Measurements from ENCODE around the gene ANKRD44. TPM values are rescaled to one million over a fixed set of nuclear protein-coding genes. Genes with fewer than 3 reads are reported as not detected.

Gene ANKRD44
- total RNA-seq, 1 donor from 2014 or later: 8.1 TPM

DNA sequence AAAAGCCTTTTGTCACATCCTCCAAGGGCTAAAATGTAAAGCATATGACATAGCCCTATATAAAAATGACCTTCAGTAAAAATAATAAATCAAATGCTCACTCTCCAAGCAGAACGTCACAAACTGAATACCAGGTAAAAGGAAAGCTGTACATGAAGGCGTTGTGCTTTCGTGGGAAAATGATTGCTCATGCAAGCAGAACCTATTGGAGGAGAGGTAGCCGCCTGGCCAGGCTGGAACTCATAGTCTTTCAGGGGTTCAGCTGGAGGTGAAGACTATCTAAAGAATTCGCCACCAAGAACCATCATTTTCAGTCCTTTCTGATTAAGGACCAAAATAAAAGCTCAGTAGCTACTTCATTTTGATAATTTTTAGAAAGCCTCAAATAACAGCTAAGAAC, 44.7 kb downstream of the ANKRD44 start:
- DNase-seq (ENCODE audit: low spot score): no peak
- H3K27ac Mint-ChIP-seq (ENCODE audit: unreplicated experiment): no peak overlapping the region
- H3K4me1 Mint-ChIP-seq (ENCODE audit: unreplicated experiment): peaks cover 33% of the 10 kb centered on the region
- H3K36me3 Mint-ChIP-seq (ENCODE audit: low read depth, unreplicated experiment): no peaks in the 10 kb centered on the region
- H3K27me3 Mint-ChIP-seq (ENCODE audit: unreplicated experiment): no peaks in the 10 kb centered on the region
- H3K9me3 Mint-ChIP-seq (ENCODE audit: unreplicated experiment): no peaks in the 10 kb centered on the region
- H3K4me3 Mint-ChIP-seq (ENCODE audit: unreplicated experiment): no peak overlapping the region
- TF ChIP-seq, protein P1, sequence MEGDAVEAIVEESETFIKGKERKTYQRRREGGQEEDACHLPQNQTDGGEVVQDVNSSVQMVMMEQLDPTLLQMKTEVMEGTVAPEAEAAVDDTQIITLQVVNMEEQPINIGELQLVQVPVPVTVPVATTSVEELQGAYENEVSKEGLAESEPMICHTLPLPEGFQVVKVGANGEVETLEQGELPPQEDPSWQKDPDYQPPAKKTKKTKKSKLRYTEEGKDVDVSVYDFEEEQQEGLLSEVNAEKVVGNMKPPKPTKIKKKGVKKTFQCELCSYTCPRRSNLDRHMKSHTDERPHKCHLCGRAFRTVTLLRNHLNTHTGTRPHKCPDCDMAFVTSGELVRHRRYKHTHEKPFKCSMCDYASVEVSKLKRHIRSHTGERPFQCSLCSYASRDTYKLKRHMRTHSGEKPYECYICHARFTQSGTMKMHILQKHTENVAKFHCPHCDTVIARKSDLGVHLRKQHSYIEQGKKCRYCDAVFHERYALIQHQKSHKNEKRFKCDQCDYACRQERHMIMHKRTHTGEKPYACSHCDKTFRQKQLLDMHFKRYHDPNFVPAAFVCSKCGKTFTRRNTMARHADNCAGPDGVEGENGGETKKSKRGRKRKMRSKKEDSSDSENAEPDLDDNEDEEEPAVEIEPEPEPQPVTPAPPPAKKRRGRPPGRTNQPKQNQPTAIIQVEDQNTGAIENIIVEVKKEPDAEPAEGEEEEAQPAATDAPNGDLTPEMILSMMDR (IDR thresholded peaks at IDR 0.05; ENCODE audit: unreplicated experiment): no peak

DNA sequence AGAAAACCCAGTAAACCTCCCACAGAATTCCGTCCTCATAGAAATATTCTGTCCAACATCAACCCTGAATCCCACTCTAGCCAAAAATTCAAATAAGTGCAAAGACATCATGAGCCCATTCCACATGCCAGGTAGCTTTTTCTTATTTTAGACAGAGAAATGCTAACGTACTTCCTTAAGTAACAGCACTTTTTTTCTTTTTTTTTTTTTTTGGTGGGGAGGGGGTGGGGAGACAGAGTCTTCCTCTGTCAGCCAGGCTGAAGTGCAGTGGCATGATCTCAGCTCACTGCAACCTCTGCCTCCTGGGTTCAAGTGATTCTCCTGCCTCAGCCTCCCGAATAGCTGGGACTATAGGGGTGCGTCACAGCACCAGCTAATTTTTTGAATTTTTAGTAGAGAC, 45.5 kb downstream of the ANKRD44 start:
- TF ChIP-seq, protein P1 (IDR thresholded peaks at IDR 0.05; ENCODE audit: unreplicated experiment): no peak
- no peak for DNase-seq (ENCODE audit: low spot score)
- Mint-ChIP-seq H3K27ac (ENCODE audit: unreplicated experiment) (no peak overlapping the region), H3K4me3 (ENCODE audit: unreplicated experiment) (no peak overlapping the region), H3K36me3 (ENCODE audit: low read depth, unreplicated experiment) (no peaks in the 10 kb centered on the region), H3K9me3 (ENCODE audit: unreplicated experiment) (no peaks in the 10 kb centered on the region), H3K27me3 (ENCODE audit: unreplicated experiment) (no peaks in the 10 kb centered on the region), H3K4me1 (ENCODE audit: unreplicated experiment) (peaks cover 33% of the 10 kb centered on the region)

DNA sequence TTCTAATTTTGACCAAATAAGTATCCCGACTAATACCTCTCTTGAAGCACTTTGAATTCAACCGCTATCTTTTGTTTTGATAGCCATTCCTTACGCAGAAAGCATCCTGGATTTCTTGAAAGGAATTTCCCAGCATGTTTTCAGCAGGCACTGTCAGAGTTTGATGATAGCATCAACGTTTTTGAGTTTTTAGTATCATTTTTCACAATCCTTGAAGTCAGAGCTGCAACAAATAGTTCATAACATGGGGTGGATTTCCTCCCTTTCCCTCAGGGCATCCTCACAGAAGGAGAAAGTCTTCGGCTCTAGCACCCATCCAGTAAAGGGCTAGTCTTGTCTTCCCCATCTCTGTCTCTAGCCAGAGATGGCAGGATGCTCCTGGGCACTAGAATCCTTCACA, 46.2 kb downstream of the ANKRD44 start:
- peaks cover 33% of the 10 kb centered on the region for H3K4me1 Mint-ChIP-seq (ENCODE audit: unreplicated experiment)
- TF ChIP-seq, protein P1 (IDR thresholded peaks at IDR 0.05; ENCODE audit: unreplicated experiment): no peak
- no peak overlapping the region for H3K4me3 Mint-ChIP-seq (ENCODE audit: unreplicated experiment)
- no peak for DNase-seq (ENCODE audit: low spot score)
- no peaks in the 10 kb centered on the region for H3K36me3 Mint-ChIP-seq (ENCODE audit: low read depth, unreplicated experiment)
- H3K27me3 Mint-ChIP-seq (ENCODE audit: unreplicated experiment): no peaks in the 10 kb centered on the region
- no peaks in the 10 kb centered on the region for H3K9me3 Mint-ChIP-seq (ENCODE audit: unreplicated experiment)
- H3K27ac Mint-ChIP-seq (ENCODE audit: unreplicated experiment): no peak overlapping the region

DNA sequence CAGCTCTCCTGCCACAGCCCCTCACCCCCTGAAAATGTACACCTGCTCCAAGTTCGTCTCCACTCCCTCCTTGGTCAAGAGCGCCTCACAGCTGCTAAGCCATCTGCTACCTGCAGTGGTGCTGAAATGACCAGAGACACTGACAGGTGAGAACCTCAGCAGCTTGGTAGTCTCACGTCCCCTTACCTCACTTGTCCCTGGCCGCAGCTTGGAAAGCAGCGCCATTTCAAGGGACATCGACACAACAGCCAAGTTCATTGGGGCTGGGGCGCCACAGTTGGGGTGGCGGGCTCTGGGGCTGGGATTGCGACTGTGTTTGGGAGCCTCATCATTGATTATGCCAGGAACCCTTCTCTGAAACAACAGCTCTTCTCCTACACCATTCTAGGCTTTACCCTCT, 47.5 kb downstream of the ANKRD44 start:
- no peak for DNase-seq (ENCODE audit: low spot score)
- peaks cover 33% of the 10 kb centered on the region for H3K4me1 Mint-ChIP-seq (ENCODE audit: unreplicated experiment)
- H3K4me3 Mint-ChIP-seq (ENCODE audit: unreplicated experiment): no peak overlapping the region
- no peaks in the 10 kb centered on the region for H3K9me3 Mint-ChIP-seq (ENCODE audit: unreplicated experiment)
- H3K27me3 Mint-ChIP-seq (ENCODE audit: unreplicated experiment): no peaks in the 10 kb centered on the region
- no peaks in the 10 kb centered on the region for H3K36me3 Mint-ChIP-seq (ENCODE audit: low read depth, unreplicated experiment)
- no peak overlapping the region for H3K27ac Mint-ChIP-seq (ENCODE audit: unreplicated experiment)
- TF ChIP-seq, protein P1 (IDR thresholded peaks at IDR 0.05; ENCODE audit: unreplicated experiment): no peak

DNA sequence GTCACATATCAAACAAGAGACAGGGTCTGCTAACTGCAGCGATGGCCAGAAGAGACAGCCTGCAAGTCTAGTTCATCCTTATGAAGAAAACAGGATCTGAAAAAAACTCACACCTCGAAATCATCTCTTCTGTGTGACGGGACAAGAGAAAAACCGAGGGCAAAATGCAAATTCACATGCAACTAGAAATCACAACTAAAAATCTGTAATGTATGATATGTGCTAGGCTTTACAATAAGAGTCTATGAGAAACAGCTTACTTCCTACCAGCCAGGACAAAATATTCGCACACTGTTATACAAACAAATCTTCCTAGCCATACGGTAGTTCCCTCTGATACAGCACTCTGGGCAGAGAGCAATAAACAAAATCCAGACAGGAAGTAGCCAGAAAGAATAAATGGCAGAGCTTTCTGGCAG, 48.8 kb downstream of the ANKRD44 start:
- Mint-ChIP-seq H3K9me3 (ENCODE audit: unreplicated experiment) (no peaks in the 10 kb centered on the region), H3K4me3 (ENCODE audit: unreplicated experiment) (no peak overlapping the region), H3K27ac (ENCODE audit: unreplicated experiment) (no peak overlapping the region), H3K36me3 (ENCODE audit: low read depth, unreplicated experiment) (no peaks in the 10 kb centered on the region), H3K27me3 (ENCODE audit: unreplicated experiment) (no peaks in the 10 kb centered on the region), H3K4me1 (ENCODE audit: unreplicated experiment) (peaks cover 28% of the 10 kb centered on the region)
- no peak for DNase-seq (ENCODE audit: low spot score)
- TF ChIP-seq, protein P1 (IDR thresholded peaks at IDR 0.05; ENCODE audit: unreplicated experiment): no peak
